ENCODE results near the gene PGLYRP4.

DNA sequence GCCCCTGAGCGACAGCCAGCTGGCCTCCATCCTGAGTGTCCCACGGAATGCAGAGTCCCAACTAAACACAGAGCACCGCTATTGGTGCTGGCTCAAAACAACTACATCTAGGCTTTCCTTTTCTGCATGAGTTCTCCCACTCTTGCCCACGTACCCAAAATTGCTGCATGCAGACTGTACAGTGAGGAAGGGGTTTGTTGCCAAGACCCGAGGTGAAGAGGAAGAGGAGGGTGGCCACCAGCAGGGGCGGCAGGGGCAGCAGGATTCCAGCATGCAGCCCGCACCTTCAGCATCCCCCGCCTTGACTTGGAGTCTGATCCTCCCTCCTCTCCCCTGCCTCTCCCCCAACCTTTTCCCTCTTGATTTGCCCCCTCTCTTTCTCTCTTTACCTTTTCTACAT, 17.1 kb upstream of the PGLYRP4 start:
- TF ChIP-seq POLR2AphosphoS5 (IDR thresholded peaks at IDR 0.05) (no peak), CTCF (IDR thresholded peaks at IDR 0.05) (no peak), POLR2A (IDR thresholded peaks at IDR 0.05) (no peak), EP300 (IDR thresholded peaks at IDR 0.05) (no peak)
